ENCODE data around the gene GRAP2.

DNA sequence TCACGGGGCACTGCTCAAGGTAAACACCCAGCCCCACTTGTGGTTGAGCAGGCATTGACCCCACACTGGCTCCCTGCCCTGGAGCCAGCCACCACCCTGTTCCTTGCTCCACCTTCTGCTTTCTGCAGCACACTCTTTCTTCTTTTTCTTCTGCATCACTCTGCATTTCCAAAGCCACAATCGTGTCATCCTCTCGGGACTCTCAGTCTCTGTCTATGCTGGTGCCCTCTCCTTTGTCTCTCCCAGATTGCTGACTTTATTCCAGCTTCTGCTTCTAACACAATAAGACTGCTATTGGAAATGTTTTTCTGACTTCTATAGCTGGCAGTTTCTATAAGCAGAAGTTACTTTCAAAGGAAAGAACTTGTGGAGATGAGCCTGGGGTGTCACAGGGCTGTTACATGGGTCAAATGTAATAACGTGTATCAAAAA is 14.4 kb downstream of the GRAP2 start:
- TF ChIP-seq POLR2A (IDR thresholded peaks at IDR 0.05; ENCODE audit: low read length) (no peak), GATA1 (IDR thresholded peaks at IDR 0.05; ENCODE audit: low read depth, low read length) (no peak)

All from erythroblast (primary cell).